Neutrophil (primary cell): Measurements from ENCODE around the gene DCLK1.
"Not testable (repeated sequence)": the region's sequence is repeated elsewhere in the genome, so short reads cannot be mapped to it uniquely, and the experiment has no call there.

Source experiments
- H3K27ac ChIP-seq: fragments of 200-600 bp; sonication (generic); 2 replicates; pipeline ENCODE4 v1.5.1; 2016; ENCODE audit warnings: mild to moderate bottlenecking, moderate library complexity
- H3K27me3 ChIP-seq: fragments of 200-600 bp; sonication (generic); 2 replicates; pipeline ENCODE4 v1.6.0; 2016; ENCODE audit warnings: mild to moderate bottlenecking
- H3K36me3 ChIP-seq: fragments of 200-600 bp; sonication (generic); 2 replicates; pipeline ENCODE4 v1.5.1; 2017
- H3K4me1 ChIP-seq, 2 experiments: fragments of 200-600 bp in 1 of 2; sonication (generic) in 1 of 2; 1 replicate in 1 of 2; 2 replicates in 1 of 2; pipeline versions ENCODE4 v1.5.1 to v1.6.1; 2013 to 2016; ENCODE audit warnings: low read depth in 1 of 2, low read length in 1 of 2, mild to moderate bottlenecking in 1 of 2, moderate library complexity in 1 of 2; ENCODE audit not compliant: control insufficient read depth in 1 of 2, insufficient read depth in 1 of 2
- H3K4me3 ChIP-seq, 2 experiments: fragments of 200-600 bp in 1 of 2; sonication (generic) in 1 of 2; 1 replicate in 1 of 2; 2 replicates in 1 of 2; pipeline ENCODE4 v1.5.1; 2013 to 2016; ENCODE audit warnings: low read depth in 1 of 2, low read length in 1 of 2, mild to moderate bottlenecking in 1 of 2, moderate library complexity in 1 of 2
- H3K9me3 ChIP-seq: fragments of 200-600 bp; sonication (generic); 2 replicates; pipeline ENCODE4 v1.5.1; 2016
- CTCF ChIP-seq: fragments of 200-600 bp; sonication (generic); IDR thresholded peaks from 2 replicates; pipeline ENCODE4 v1.5.1; 2016; ENCODE audit warnings: antibody characterized with exemption

Gene DCLK1

GRCh38 chr13:36074659-36075058 lies 56.5 kb downstream of the DCLK1 start:
- Histone ChIP-seq H3K27me3 (no peaks in the 10 kb centered on the region), H3K36me3 (no peaks in the 10 kb centered on the region), H3K4me1 (no peaks in the 10 kb centered on the region), H3K27ac (no peak overlapping the region), H3K9me3 (no peaks in the 10 kb centered on the region), H3K4me3 (no peak overlapping the region)
- no peak for TF ChIP-seq CTCF

GRCh38 chr13:36072152-36072935 lies 58.8 kb downstream of the DCLK1 start:
- H3K4me3 ChIP-seq: no peak overlapping the region
- no peaks in the 10 kb centered on the region for H3K9me3 ChIP-seq
- no peak overlapping the region for H3K27ac ChIP-seq
- H3K27me3 ChIP-seq: no peaks in the 10 kb centered on the region
- H3K36me3 ChIP-seq: no peaks in the 10 kb centered on the region
- H3K4me1 ChIP-seq: no peaks in the 10 kb centered on the region
- no peak for TF ChIP-seq CTCF

- H3K4me3 ChIP-seq: not testable (repeated sequence)
Observed at GRCh38 chr13:36070504-36071192, 60.5 kb downstream of the DCLK1 start.

GRCh38 chr13:36069881-36070366 lies 61.3 kb downstream of the DCLK1 start:
- H3K4me1 ChIP-seq: no peaks in the 10 kb centered on the region
- no peaks in the 10 kb centered on the region for H3K27me3 ChIP-seq
- TF ChIP-seq CTCF: no peak
- no peak overlapping the region for H3K27ac ChIP-seq
- no peaks in the 10 kb centered on the region for H3K9me3 ChIP-seq
- no peak overlapping the region for H3K4me3 ChIP-seq
- no peaks in the 10 kb centered on the region for H3K36me3 ChIP-seq

More at GRCh38 chr13:36070504-36071192, 60.5 kb downstream of the DCLK1 start:
- not testable (repeated sequence) for H3K9me3 ChIP-seq, H3K36me3 ChIP-seq, H3K4me1 ChIP-seq, H3K27me3 ChIP-seq, H3K27ac ChIP-seq

GRCh38 chr13:36068991-36069390 lies 62.2 kb downstream of the DCLK1 start:
- H3K36me3 ChIP-seq: no peaks in the 10 kb centered on the region
- H3K9me3 ChIP-seq: no peaks in the 10 kb centered on the region
- no peak overlapping the region for H3K27ac ChIP-seq
- H3K4me3 ChIP-seq: no peak overlapping the region
- no peaks in the 10 kb centered on the region for H3K27me3 ChIP-seq
- H3K4me1 ChIP-seq: no peaks in the 10 kb centered on the region
- no peak for TF ChIP-seq CTCF

- Histone ChIP-seq H3K4me3 (no peak overlapping the region), H3K9me3 (no peaks in the 10 kb centered on the region), H3K27me3 (no peaks in the 10 kb centered on the region), H3K4me1 (no peaks in the 10 kb centered on the region), H3K36me3 (no peaks in the 10 kb centered on the region), H3K27ac (no peak overlapping the region)
- TF ChIP-seq CTCF: no peak
Observed at GRCh38 chr13:36068566-36068965, 62.6 kb downstream of the DCLK1 start.
